ENCODE data around the gene SPRY4. TPM values are rescaled to one million over a fixed set of nuclear protein-coding genes. Genes with fewer than 3 reads are reported as not detected.

The SPRY4 gene
- total and polyA plus RNA-seq, 8 donors: 1.3 to 13.6 (median 7.3) TPM

GRCh38 chr5:142295084-142295758 lies 29.6 kb downstream of the SPRY4 start:
- H3K27me3 ChIP-seq: no peaks in the 10 kb centered on the region
- H3K27ac ChIP-seq: peak overlapping the region in 2 of 5 donors; percentile 13 to 35
- no peak overlapping the region for H3K4me3 ChIP-seq
- H3K9me3 ChIP-seq: no peaks in the 10 kb centered on the region
- intact Hi-C loops (cut with DNase I; ENCODE audit: low total_unique reads): no loop called here
- peaks cover 2 to 18% (median 9%) of the 10 kb centered on the region in 4 donors for H3K4me1 ChIP-seq
- WGBS, 5 donors: 75 to 86% (median 80%) methylated on average over 23 of the region's 23 CpGs
- H3K36me3 ChIP-seq: no peaks in the 10 kb centered on the region
- DNase-seq: peak in 1 of 2 donors; percentile 49
- TF ChIP-seq EP300 (IDR thresholded peaks at IDR 0.05): no peak

GRCh38 chr5:142293486-142293885 lies 31.3 kb downstream of the SPRY4 start:
- Histone ChIP-seq H3K9me3 (no peaks in the 10 kb centered on the region), H3K27me3 (no peaks in the 10 kb centered on the region), H3K27ac (no peak overlapping the region), H3K36me3 (no peaks in the 10 kb centered on the region), H3K4me1 (peaks cover 2 to 18% (median 9%) of the 10 kb centered on the region in 4 donors), H3K4me3 (no peak overlapping the region)
- intact Hi-C loops (cut with DNase I; ENCODE audit: low total_unique reads): no loop called here
- no peak for DNase-seq
- TF ChIP-seq POLR2A (IDR thresholded peaks at IDR 0.05) (no peak), CTCF (IDR thresholded peaks at IDR 0.05) (no peak), POLR2AphosphoS5 (IDR thresholded peaks at IDR 0.05) (no peak), EP300 (IDR thresholded peaks at IDR 0.05) (no peak)
- 64 to 78% (median 69%) methylated on average over 5 of the region's 5 CpGs for WGBS, 5 donors

- Histone ChIP-seq H3K4me1 (peaks cover 2 to 18% (median 9%) of the 10 kb centered on the region in 4 donors), H3K4me3 (no peak overlapping the region), H3K36me3 (no peaks in the 10 kb centered on the region), H3K9me3 (no peaks in the 10 kb centered on the region), H3K27me3 (no peaks in the 10 kb centered on the region), H3K27ac (no peak overlapping the region)
- intact Hi-C loops (cut with DNase I; ENCODE audit: low total_unique reads): no loop called here
- TF ChIP-seq EP300 (IDR thresholded peaks at IDR 0.05): no peak
- TF ChIP-seq CTCF (IDR thresholded peaks at IDR 0.05): no peak
- no peak for TF ChIP-seq POLR2AphosphoS5 (IDR thresholded peaks at IDR 0.05)
- no peak for TF ChIP-seq POLR2A (IDR thresholded peaks at IDR 0.05)
- DNase-seq: no peak
- WGBS, 5 donors: 94 to 97% (median 95%) methylated on average over 3 of the region's 3 CpGs
Observed at GRCh38 chr5:142292808-142293207, 32.0 kb downstream of the SPRY4 start.

GRCh38 chr5:142292249-142292648 lies 32.6 kb downstream of the SPRY4 start:
- intact Hi-C loops (cut with DNase I; ENCODE audit: low total_unique reads): no loop called here
- no peak for TF ChIP-seq POLR2AphosphoS5 (IDR thresholded peaks at IDR 0.05)
- TF ChIP-seq EP300 (IDR thresholded peaks at IDR 0.05): no peak
- TF ChIP-seq POLR2A (IDR thresholded peaks at IDR 0.05): no peak
- TF ChIP-seq CTCF (IDR thresholded peaks at IDR 0.05): no peak
- Histone ChIP-seq H3K27me3 (no peaks in the 10 kb centered on the region), H3K4me1 (peaks cover 5 to 15% (median 9%) of the 10 kb centered on the region in 4 donors), H3K9me3 (no peaks in the 10 kb centered on the region), H3K4me3 (no peak overlapping the region), H3K27ac (no peak overlapping the region), H3K36me3 (no peaks in the 10 kb centered on the region)
- DNase-seq: no peak
- 77 to 89% (median 86%) methylated on average over 5 of the region's 5 CpGs for WGBS, 5 donors

Measured in stomach (tissue), 9 donors.